HepG2 (cell line): ENCODE measurements around the gene PFN1. TPM values are rescaled to one million over a fixed set of nuclear protein-coding genes. Genes with fewer than 3 reads are reported as not detected.
A peak's percentile ranks its signal among the peaks of the same experiment; 100 is the strongest.

Experiments
- ATRX ChIP-seq: sonication (generic); formaldehyde crosslinking; IDR thresholded peaks from 2 replicates; pipeline ENCODE4 v1.4.0; 2020; ENCODE audit warnings: missing genetic modification reagents, borderline replicate concordance
- GATAD1 ChIP-seq: IDR thresholded peaks from 2 replicates; pipeline ENCODE4 v1.6.1; 2016; ENCODE audit warnings: missing genetic modification reagents, missing compliant biosample characterization
- MTF1 ChIP-seq: sonication (generic); formaldehyde crosslinking; IDR thresholded peaks from 2 replicates; pipeline ENCODE4 v1.5.0; 2020; ENCODE audit warnings: missing genetic modification reagents
- MYNN ChIP-seq: sonication (generic); formaldehyde crosslinking; IDR thresholded peaks from 2 replicates; pipeline ENCODE4 v1.4.0; 2020; ENCODE audit warnings: mild to moderate bottlenecking, low read depth, missing genetic modification reagents
- NFIC ChIP-seq: IDR thresholded peaks from 2 replicates; pipeline ENCODE4 v1.6.1; 2012; ENCODE audit warnings: mild to moderate bottlenecking, low read length, inconsistent platforms
- PHF20 ChIP-seq: sonication (generic); formaldehyde crosslinking; IDR thresholded peaks from 2 replicates; pipeline ENCODE4 v1.5.0; 2020; ENCODE audit warnings: mild to moderate bottlenecking, missing genetic modification reagents
- PLRG1 ChIP-seq: fragments of 450-650 bp; conservative IDR thresholded peaks from 2 replicates; pipeline ENCODE4 v1.6.1; 2016
- POLR2AphosphoS5 ChIP-seq: IDR thresholded peaks from 2 replicates; pipeline ENCODE4 v1.6.1; 2012; ENCODE audit warnings: low read depth, low read length
- TCF7L2 ChIP-seq: IDR thresholded peaks from 2 replicates; pipeline ENCODE4 v1.6.1; 2011; ENCODE audit warnings: mild to moderate bottlenecking, low read depth, low read length, moderate library complexity
- TFE3 ChIP-seq: IDR thresholded peaks from 2 replicates; pipeline ENCODE4 v1.6.1; 2016
- ZBTB3 ChIP-seq: sonication (generic); formaldehyde crosslinking; IDR thresholded peaks from 2 replicates; pipeline ENCODE4 v1.4.0; 2020; ENCODE audit warnings: low read depth, mild to moderate bottlenecking, moderate library complexity, missing genetic modification reagents, borderline replicate concordance
- ZNF430 ChIP-seq: sonication (generic); formaldehyde crosslinking; IDR thresholded peaks from 2 replicates; pipeline ENCODE4 v1.9.0; 2021; ENCODE audit warnings: mild to moderate bottlenecking, missing genetic modification reagents
- ZNF556 ChIP-seq: sonication (generic); formaldehyde crosslinking; IDR thresholded peaks from 2 replicates; pipeline ENCODE4 v1.4.0; 2020; ENCODE audit warnings: mild to moderate bottlenecking, missing genetic modification reagents, borderline replicate concordance
- ZNF557 ChIP-seq: sonication (generic); formaldehyde crosslinking; IDR thresholded peaks from 2 replicates; pipeline ENCODE4 v1.4.0; 2020; ENCODE audit warnings: missing genetic modification reagents
- ZNF614 ChIP-seq: IDR thresholded peaks from 2 replicates; pipeline ENCODE4 v1.6.1; 2018; ENCODE audit warnings: missing biosample characterization, missing genetic modification reagents, inconsistent platforms, borderline replicate concordance
- ZNF619 ChIP-seq: sonication (generic); formaldehyde crosslinking; IDR thresholded peaks from 2 replicates; pipeline ENCODE4 v1.4.0; 2020; ENCODE audit warnings: mild to moderate bottlenecking, missing genetic modification reagents
- ZNF704 ChIP-seq: sonication (generic); formaldehyde crosslinking; IDR thresholded peaks from 2 replicates; pipeline ENCODE4 v1.8.1; 2023; ENCODE audit warnings: mild to moderate bottlenecking, inconsistent platforms, moderate library complexity, missing genetic modification reagents, borderline replicate concordance
- polyA plus RNA-seq, 8 experiments: library from polyadenylated mRNA; depleted of rRNA in 3 of 8; stranded (reverse) in 7 of 8; unstranded in 1 of 8; fragments of >200 nt; fragmentation: Illumina TruSeq in 4 of 8; extraction: Trizol in 4 of 8; gene quantifications; 2 replicates each; pipeline versions ENCODE4 v1.2.1 to v1.2.3, GENCODE V29; 2011 to 2016; ENCODE audit warnings: low read depth in 4 of 8, missing spikeins in 1 of 8, mixed read lengths in 1 of 8; ENCODE audit not compliant: insufficient read depth in 1 of 8
- total RNA-seq, 5 experiments: library from RNA; depleted of rRNA; stranded (reverse); fragments of >200 nt; fragmentation: Illumina TruSeq; extraction: Trizol; gene quantifications; 2 replicates each; pipeline ENCODE4 v1.2.3, GENCODE V29; 2016; ENCODE audit warnings: low read depth in 1 of 5
- TF ChIP-seq, protein P1 (sequence below): sonication (generic); formaldehyde crosslinking; IDR thresholded peaks from 2 replicates; pipeline ENCODE4 v1.4.0; 2020; ENCODE audit warnings: missing genetic modification reagents
- TF ChIP-seq, protein P2 (sequence below): sonication (generic); formaldehyde crosslinking; IDR thresholded peaks from 2 replicates; pipeline ENCODE4 v1.4.0; 2020; ENCODE audit warnings: missing genetic modification reagents, low read depth, mild to moderate bottlenecking, borderline replicate concordance
- TF ChIP-seq, protein P3 (sequence below): sonication (generic); formaldehyde crosslinking; IDR thresholded peaks from 2 replicates; pipeline ENCODE4 v1.8.1; 2023; ENCODE audit warnings: mild to moderate bottlenecking, missing genetic modification reagents
- TF ChIP-seq, protein P4 (sequence below): sonication (generic); formaldehyde crosslinking; conservative IDR thresholded peaks from 2 replicates; pipeline ENCODE4 v1.8.0; 2022; ENCODE audit warnings: missing genetic modification reagents

PFN1 gene
- total and polyA plus RNA-seq, 2 of the 13 experiments (the other 11 are each of a cell fraction or from before 2014, with no cell fraction given) = 494 to 613 TPM

GRCh38 chr17:4987767-4988567, 39.6 kb upstream of the PFN1 start (continued):
- 0 out of 2 replicates have a peak, but pooled peaks have one; percentile 6 for TF ChIP-seq MYNN (CRISPR knock-in tag)
- TF ChIP-seq, protein P1, sequence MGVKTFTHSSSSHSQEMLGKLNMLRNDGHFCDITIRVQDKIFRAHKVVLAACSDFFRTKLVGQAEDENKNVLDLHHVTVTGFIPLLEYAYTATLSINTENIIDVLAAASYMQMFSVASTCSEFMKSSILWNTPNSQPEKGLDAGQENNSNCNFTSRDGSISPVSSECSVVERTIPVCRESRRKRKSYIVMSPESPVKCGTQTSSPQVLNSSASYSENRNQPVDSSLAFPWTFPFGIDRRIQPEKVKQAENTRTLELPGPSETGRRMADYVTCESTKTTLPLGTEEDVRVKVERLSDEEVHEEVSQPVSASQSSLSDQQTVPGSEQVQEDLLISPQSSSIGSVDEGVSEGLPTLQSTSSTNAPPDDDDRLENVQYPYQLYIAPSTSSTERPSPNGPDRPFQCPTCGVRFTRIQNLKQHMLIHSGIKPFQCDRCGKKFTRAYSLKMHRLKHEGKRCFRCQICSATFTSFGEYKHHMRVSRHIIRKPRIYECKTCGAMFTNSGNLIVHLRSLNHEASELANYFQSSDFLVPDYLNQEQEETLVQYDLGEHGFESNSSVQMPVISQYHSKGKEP (CRISPR knock-in tag) = no peak
- no peak for TF ChIP-seq ZBTB3 (CRISPR knock-in tag)
- peak; percentile 59; the same call in 1 of the 2 replicates for TF ChIP-seq ZNF557
- TF ChIP-seq ATRX (CRISPR knock-in tag) = no peak
- no peak for TF ChIP-seq POLR2AphosphoS5
- TF ChIP-seq TCF7L2 = no peak
- no peak for TF ChIP-seq ZNF619
- TF ChIP-seq ZNF556 (CRISPR knock-in tag) = no peak
- no peak for TF ChIP-seq MTF1
- no peak for TF ChIP-seq ZNF430 (CRISPR knock-in tag)
- TF ChIP-seq NFIC = no peak
- TF ChIP-seq ZNF704 (CRISPR knock-in tag) = no peak
- TF ChIP-seq, protein P2, sequence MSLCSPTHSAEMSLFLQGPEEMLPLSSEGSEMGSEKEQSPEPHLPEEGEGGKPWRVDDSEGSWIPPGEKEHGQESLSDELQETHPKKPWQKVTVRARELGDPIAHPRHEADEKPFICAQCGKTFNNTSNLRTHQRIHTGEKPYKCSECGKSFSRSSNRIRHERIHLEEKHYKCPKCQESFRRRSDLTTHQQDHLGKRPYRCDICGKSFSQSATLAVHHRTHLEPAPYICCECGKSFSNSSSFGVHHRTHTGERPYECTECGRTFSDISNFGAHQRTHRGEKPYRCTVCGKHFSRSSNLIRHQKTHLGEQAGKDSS (CRISPR knock-in tag) = no peak
- TF ChIP-seq PHF20 (CRISPR knock-in tag) = no peak
- TF ChIP-seq, protein P3, sequence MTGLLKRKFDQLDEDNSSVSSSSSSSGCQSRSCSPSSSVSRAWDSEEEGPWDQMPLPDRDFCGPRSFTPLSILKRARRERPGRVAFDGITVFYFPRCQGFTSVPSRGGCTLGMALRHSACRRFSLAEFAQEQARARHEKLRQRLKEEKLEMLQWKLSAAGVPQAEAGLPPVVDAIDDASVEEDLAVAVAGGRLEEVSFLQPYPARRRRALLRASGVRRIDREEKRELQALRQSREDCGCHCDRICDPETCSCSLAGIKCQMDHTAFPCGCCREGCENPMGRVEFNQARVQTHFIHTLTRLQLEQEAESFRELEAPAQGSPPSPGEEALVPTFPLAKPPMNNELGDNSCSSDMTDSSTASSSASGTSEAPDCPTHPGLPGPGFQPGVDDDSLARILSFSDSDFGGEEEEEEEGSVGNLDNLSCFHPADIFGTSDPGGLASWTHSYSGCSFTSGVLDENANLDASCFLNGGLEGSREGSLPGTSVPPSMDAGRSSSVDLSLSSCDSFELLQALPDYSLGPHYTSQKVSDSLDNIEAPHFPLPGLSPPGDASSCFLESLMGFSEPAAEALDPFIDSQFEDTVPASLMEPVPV = no peak
- TF ChIP-seq PLRG1 = no peak
- no peak for TF ChIP-seq GATAD1
- TF ChIP-seq TFE3 = no peak; the same call in 1 of the 2 replicates
- TF ChIP-seq, protein P4, sequence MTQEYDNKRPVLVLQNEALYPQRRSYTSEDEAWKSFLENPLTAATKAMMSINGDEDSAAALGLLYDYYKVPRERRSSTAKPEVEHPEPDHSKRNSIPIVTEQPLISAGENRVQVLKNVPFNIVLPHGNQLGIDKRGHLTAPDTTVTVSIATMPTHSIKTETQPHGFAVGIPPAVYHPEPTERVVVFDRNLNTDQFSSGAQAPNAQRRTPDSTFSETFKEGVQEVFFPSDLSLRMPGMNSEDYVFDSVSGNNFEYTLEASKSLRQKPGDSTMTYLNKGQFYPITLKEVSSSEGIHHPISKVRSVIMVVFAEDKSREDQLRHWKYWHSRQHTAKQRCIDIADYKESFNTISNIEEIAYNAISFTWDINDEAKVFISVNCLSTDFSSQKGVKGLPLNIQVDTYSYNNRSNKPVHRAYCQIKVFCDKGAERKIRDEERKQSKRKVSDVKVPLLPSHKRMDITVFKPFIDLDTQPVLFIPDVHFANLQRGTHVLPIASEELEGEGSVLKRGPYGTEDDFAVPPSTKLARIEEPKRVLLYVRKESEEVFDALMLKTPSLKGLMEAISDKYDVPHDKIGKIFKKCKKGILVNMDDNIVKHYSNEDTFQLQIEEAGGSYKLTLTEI (CRISPR knock-in tag) = no peak
- TF ChIP-seq ZNF614 (CRISPR knock-in tag) = peak; percentile 1; the same call in 1 of the 2 replicates
